ENCODE measurements around the gene ADAMTS2.

Gene ADAMTS2

GRCh38 chr5:179207920-179208705 is 137.1 kb downstream of the ADAMTS2 start:
- no peak for DNase-seq

- no peak for DNase-seq
Observed at GRCh38 chr5:179207470-179207869, 137.8 kb downstream of the ADAMTS2 start.

GRCh38 chr5:179206366-179206765 is 138.9 kb downstream of the ADAMTS2 start:
- DNase-seq: no peak

GRCh38 chr5:179205277-179205676 is 140.0 kb downstream of the ADAMTS2 start:
- no peak for DNase-seq

- no peak for DNase-seq
Observed at GRCh38 chr5:179204572-179204971, 140.7 kb downstream of the ADAMTS2 start.

GRCh38 chr5:179203248-179203647 is 142.0 kb downstream of the ADAMTS2 start:
- DNase-seq: no peak

- DNase-seq: no peak
Observed at GRCh38 chr5:179201986-179202385, 143.3 kb downstream of the ADAMTS2 start.

- DNase-seq: no peak
Observed at GRCh38 chr5:179199246-179199645, 146.0 kb downstream of the ADAMTS2 start.

GRCh38 chr5:179198825-179199224 is 146.4 kb downstream of the ADAMTS2 start:
- DNase-seq: no peak

- DNase-seq: no peak
Observed at GRCh38 chr5:179196405-179197079, 148.7 kb downstream of the ADAMTS2 start.

- DNase-seq: no peak
Observed at GRCh38 chr5:179195561-179196404, 149.5 kb downstream of the ADAMTS2 start.

- DNase-seq: no peak
Observed at GRCh38 chr5:179194941-179195381, 150.3 kb downstream of the ADAMTS2 start.

- no peak for DNase-seq
Observed at GRCh38 chr5:179194201-179194910, 150.9 kb downstream of the ADAMTS2 start.

GRCh38 chr5:179193746-179194145 is 151.5 kb downstream of the ADAMTS2 start:
- DNase-seq: no peak

- no peak for DNase-seq
Observed at GRCh38 chr5:179192891-179193470, 152.3 kb downstream of the ADAMTS2 start.

- DNase-seq: no peak
Observed at GRCh38 chr5:179192185-179192890, 152.9 kb downstream of the ADAMTS2 start.

- no peak for DNase-seq
Observed at GRCh38 chr5:179191506-179192184, 153.6 kb downstream of the ADAMTS2 start.

GRCh38 chr5:179190851-179191505 is 154.3 kb downstream of the ADAMTS2 start:
- no peak for DNase-seq

- no peak for DNase-seq
Observed at GRCh38 chr5:179188636-179189035, 156.6 kb downstream of the ADAMTS2 start.

All from KG1 (cell line).